ENCODE data around the gene C8A. TPM values are rescaled to one million over a fixed set of nuclear protein-coding genes. Genes with fewer than 3 reads are reported as not detected.

The C8A gene
- total RNA-seq (ENCODE audit: unreplicated experiment): not detected
- long read RNA-seq: 0 reads

- Mint-ChIP-seq H3K36me3 (ENCODE audit: unreplicated experiment) (no peaks in the 10 kb centered on the region), H3K27me3 (ENCODE audit: unreplicated experiment) (no peaks in the 10 kb centered on the region), H3K4me1 (ENCODE audit: low read depth, unreplicated experiment) (no peaks in the 10 kb centered on the region), H3K9me3 (ENCODE audit: unreplicated experiment) (no peaks in the 10 kb centered on the region), H3K4me3 (ENCODE audit: unreplicated experiment) (no peak within 1 kb of the TSS), H3K27ac (ENCODE audit: unreplicated experiment) (no peak within 1 kb of the TSS)
- no peak for DNase-seq
- no peak for TF ChIP-seq CTCF (IDR thresholded peaks at IDR 0.05; ENCODE audit: partially characterized antibody, unreplicated experiment)
Measured at GRCh38 chr1:56854521-56855099, at the start of gene C8A. Gene C8A, plus strand, starts transcription at chr1:56854797. Its CDS starts 105 bp downstream, at chr1:56854902.

- no peak for DNase-seq
- peaks cover 9% of the 10 kb centered on the region for H3K36me3 Mint-ChIP-seq (ENCODE audit: unreplicated experiment)
- H3K27me3 Mint-ChIP-seq (ENCODE audit: unreplicated experiment): no peaks in the 10 kb centered on the region
- H3K9me3 Mint-ChIP-seq (ENCODE audit: unreplicated experiment): peaks cover 4% of the 10 kb centered on the region
- no peak overlapping the region for H3K27ac Mint-ChIP-seq (ENCODE audit: unreplicated experiment)
- H3K4me1 Mint-ChIP-seq (ENCODE audit: low read depth, unreplicated experiment): peaks cover 2% of the 10 kb centered on the region
- no peak overlapping the region for H3K4me3 Mint-ChIP-seq (ENCODE audit: unreplicated experiment)
- TF ChIP-seq CTCF (IDR thresholded peaks at IDR 0.05; ENCODE audit: partially characterized antibody, unreplicated experiment): no peak
Measured at GRCh38 chr1:56806804-56807203, 47.8 kb upstream of the C8A start.

GRCh38 chr1:56808410-56808809 lies 46.2 kb upstream of the C8A start:
- TF ChIP-seq CTCF (IDR thresholded peaks at IDR 0.05; ENCODE audit: partially characterized antibody, unreplicated experiment): no peak
- Mint-ChIP-seq H3K36me3 (ENCODE audit: unreplicated experiment) (peaks cover 9% of the 10 kb centered on the region), H3K4me3 (ENCODE audit: unreplicated experiment) (no peak overlapping the region), H3K27ac (ENCODE audit: unreplicated experiment) (no peak overlapping the region), H3K4me1 (ENCODE audit: low read depth, unreplicated experiment) (peaks cover 2% of the 10 kb centered on the region), H3K9me3 (ENCODE audit: unreplicated experiment) (peaks cover 4% of the 10 kb centered on the region), H3K27me3 (ENCODE audit: unreplicated experiment) (no peaks in the 10 kb centered on the region)
- DNase-seq: no peak

GRCh38 chr1:56811331-56811730 lies 43.3 kb upstream of the C8A start:
- Mint-ChIP-seq H3K9me3 (ENCODE audit: unreplicated experiment) (peaks cover 1% of the 10 kb centered on the region), H3K27me3 (ENCODE audit: unreplicated experiment) (no peaks in the 10 kb centered on the region), H3K4me3 (ENCODE audit: unreplicated experiment) (no peak overlapping the region), H3K36me3 (ENCODE audit: unreplicated experiment) (peaks cover under 1% of the 10 kb centered on the region), H3K4me1 (ENCODE audit: low read depth, unreplicated experiment) (no peaks in the 10 kb centered on the region), H3K27ac (ENCODE audit: unreplicated experiment) (no peak overlapping the region)
- no peak for DNase-seq
- no peak for TF ChIP-seq CTCF (IDR thresholded peaks at IDR 0.05; ENCODE audit: partially characterized antibody, unreplicated experiment)

- no peak for DNase-seq
Measured at GRCh38 chr1:56814205-56814604, 40.4 kb upstream of the C8A start.

More at GRCh38 chr1:56814205-56814604, 40.4 kb upstream of the C8A start:
- no peak overlapping the region for H3K4me3 Mint-ChIP-seq (ENCODE audit: unreplicated experiment)
- no peaks in the 10 kb centered on the region for H3K27me3 Mint-ChIP-seq (ENCODE audit: unreplicated experiment)
- no peak for TF ChIP-seq CTCF (IDR thresholded peaks at IDR 0.05; ENCODE audit: partially characterized antibody, unreplicated experiment)
- H3K9me3 Mint-ChIP-seq (ENCODE audit: unreplicated experiment): peaks cover 1% of the 10 kb centered on the region
- no peak overlapping the region for H3K27ac Mint-ChIP-seq (ENCODE audit: unreplicated experiment)
- H3K4me1 Mint-ChIP-seq (ENCODE audit: low read depth, unreplicated experiment): no peaks in the 10 kb centered on the region
- H3K36me3 Mint-ChIP-seq (ENCODE audit: unreplicated experiment): no peaks in the 10 kb centered on the region

All from glutamatergic neuron (in vitro differentiated cells).